Urinary bladder (tissue), 4 donors: Measurements from ENCODE around the gene SORCS2. TPM values are rescaled to one million over a fixed set of nuclear protein-coding genes. Genes with fewer than 3 reads are reported as not detected.

Source experiments
- DNase-seq: peaks from one replicate; pipeline ENCODE4 v3.0.0-alpha.2; 2015; ENCODE audit errors: extremely low spot score
- H3K27ac ChIP-seq: one replicate; pipeline ENCODE4 v1.5.1; 2013; ENCODE audit warnings: low read depth, mild to moderate bottlenecking, moderate library complexity
- H3K36me3 ChIP-seq: one replicate; pipeline ENCODE4 v1.6.1; 2013; ENCODE audit warnings: mild to moderate bottlenecking, moderate library complexity; ENCODE audit not compliant: insufficient read depth
- H3K4me1 ChIP-seq: one replicate; pipeline ENCODE4 v1.6.1; 2013; ENCODE audit warnings: mild to moderate bottlenecking, moderate library complexity; ENCODE audit not compliant: insufficient read depth
- H3K4me3 ChIP-seq: one replicate; pipeline ENCODE4 v1.5.1; 2013; ENCODE audit warnings: low read depth, low read length
- WGBS: extraction: QIAGEN DNeasy Blood & Tissue Kit; methylation state at CpG from one replicate; pipeline ENCODE4 v1.1.7; 2013; 5-methylcytosine and 5-hydroxymethylcytosine counted together
- polyA plus RNA-seq: library from polyadenylated mRNA; stranded (reverse); fragments of 200-250 nt; gene quantifications from one replicate; pipeline ENCODE4 v1.2.3, GENCODE V29; 2013
- total RNA-seq: library from RNA; depleted of rRNA; stranded (reverse); fragments of >200 nt; gene quantifications from one replicate; pipeline ENCODE4 v1.2.3, GENCODE V29; 2014
- donor health status: healthy with polysubstance abuse.
- donor health status: healthy.

The SORCS2 gene
- total and polyA plus RNA-seq, 2 donors: 5.3 to 10.8 TPM

- H3K27ac ChIP-seq: no peak overlapping the region
- DNase-seq: no peak
- no peaks in the 10 kb centered on the region for H3K4me1 ChIP-seq
- no peak overlapping the region for H3K4me3 ChIP-seq
- WGBS: 81% methylated on average over 24 of the region's 24 CpGs
- H3K36me3 ChIP-seq: peaks cover 3% of the 10 kb centered on the region
These were observed 586.4 kb downstream of the SORCS2 start for GRCh38 chr4:7778510-7779431.

GRCh38 chr4:7779432-7779768, 587.1 kb downstream of the SORCS2 start:
- no peak overlapping the region for H3K4me3 ChIP-seq
- H3K4me1 ChIP-seq: no peaks in the 10 kb centered on the region
- 60% methylated on average over 5 of the region's 5 CpGs for WGBS
- H3K36me3 ChIP-seq: peaks cover 3% of the 10 kb centered on the region
- H3K27ac ChIP-seq: no peak overlapping the region
- no peak for DNase-seq

- WGBS: 66% methylated on average over 5 of the region's 5 CpGs
- H3K36me3 ChIP-seq: peaks cover 2% of the 10 kb centered on the region
- no peak overlapping the region for H3K27ac ChIP-seq
- DNase-seq: no peak
- H3K4me3 ChIP-seq: no peak overlapping the region
- H3K4me1 ChIP-seq: no peaks in the 10 kb centered on the region
These were observed 588.5 kb downstream of the SORCS2 start for GRCh38 chr4:7780751-7781348.

GRCh38 chr4:7781366-7781765, 589.0 kb downstream of the SORCS2 start:
- H3K4me1 ChIP-seq: no peaks in the 10 kb centered on the region
- WGBS: 68% methylated on average over 13 of the region's 13 CpGs
- DNase-seq: no peak
- H3K4me3 ChIP-seq: no peak overlapping the region
- H3K27ac ChIP-seq: no peak overlapping the region
- peaks cover 2% of the 10 kb centered on the region for H3K36me3 ChIP-seq

- Histone ChIP-seq H3K27ac (no peak overlapping the region), H3K4me3 (no peak overlapping the region), H3K4me1 (no peaks in the 10 kb centered on the region), H3K36me3 (peaks cover 2% of the 10 kb centered on the region)
- no peak for DNase-seq
- 77% methylated on average over 17 of the region's 17 CpGs for WGBS
These were observed 589.7 kb downstream of the SORCS2 start for GRCh38 chr4:7781993-7782392.

- peaks cover 2% of the 10 kb centered on the region for H3K36me3 ChIP-seq
- no peak overlapping the region for H3K4me3 ChIP-seq
- WGBS: 32% methylated on average over 8 of the region's 8 CpGs
- H3K4me1 ChIP-seq: no peaks in the 10 kb centered on the region
- no peak for DNase-seq
- no peak overlapping the region for H3K27ac ChIP-seq
These were observed 590.4 kb downstream of the SORCS2 start for GRCh38 chr4:7782783-7783182.

GRCh38 chr4:7783541-7783940, 591.2 kb downstream of the SORCS2 start:
- WGBS: 87% methylated on average over 8 of the region's 8 CpGs
- no peak overlapping the region for H3K27ac ChIP-seq

GRCh38 chr4:7784131-7784870, 592.0 kb downstream of the SORCS2 start:
- 94% methylated on average over 14 of the region's 14 CpGs for WGBS
- H3K4me1 ChIP-seq: no peaks in the 10 kb centered on the region
- H3K36me3 ChIP-seq: peaks cover 2% of the 10 kb centered on the region
- no peak overlapping the region for H3K27ac ChIP-seq
- H3K4me3 ChIP-seq: no peak overlapping the region
- DNase-seq: no peak

More at GRCh38 chr4:7783541-7783940, 591.2 kb downstream of the SORCS2 start:
- Histone ChIP-seq H3K4me1 (no peaks in the 10 kb centered on the region), H3K36me3 (peaks cover 2% of the 10 kb centered on the region), H3K4me3 (no peak overlapping the region)
- DNase-seq: no peak

- no peak overlapping the region for H3K27ac ChIP-seq
- WGBS: 80% methylated on average over 11 of the region's 11 CpGs
- H3K4me1 ChIP-seq: no peaks in the 10 kb centered on the region
- no peak overlapping the region for H3K4me3 ChIP-seq
- no peak for DNase-seq
- H3K36me3 ChIP-seq: peaks cover 2% of the 10 kb centered on the region
These were observed 592.7 kb downstream of the SORCS2 start for GRCh38 chr4:7785017-7785416.

- DNase-seq: no peak
- WGBS: 95% methylated on average over 10 of the region's 10 CpGs
These were observed 593.7 kb downstream of the SORCS2 start for GRCh38 chr4:7786040-7786439.

GRCh38 chr4:7786517-7786916, 594.2 kb downstream of the SORCS2 start:
- no peaks in the 10 kb centered on the region for H3K4me1 ChIP-seq
- no peak overlapping the region for H3K4me3 ChIP-seq
- H3K36me3 ChIP-seq: peaks cover 2% of the 10 kb centered on the region
- no peak overlapping the region for H3K27ac ChIP-seq
- DNase-seq: no peak
- 94% methylated on average over 10 of the region's 10 CpGs for WGBS

More at GRCh38 chr4:7786040-7786439, 593.7 kb downstream of the SORCS2 start:
- peaks cover 2% of the 10 kb centered on the region for H3K36me3 ChIP-seq
- H3K4me3 ChIP-seq: no peak overlapping the region
- no peaks in the 10 kb centered on the region for H3K4me1 ChIP-seq
- no peak overlapping the region for H3K27ac ChIP-seq

- Histone ChIP-seq H3K36me3 (peaks cover 2% of the 10 kb centered on the region), H3K4me3 (no peak overlapping the region), H3K4me1 (no peaks in the 10 kb centered on the region), H3K27ac (no peak overlapping the region)
- WGBS: 94% methylated on average over 15 of the region's 15 CpGs
- no peak for DNase-seq
These were observed 594.7 kb downstream of the SORCS2 start for GRCh38 chr4:7787067-7787466.

GRCh38 chr4:7787681-7788141, 595.4 kb downstream of the SORCS2 start:
- no peak overlapping the region for H3K4me3 ChIP-seq
- DNase-seq: no peak
- no peak overlapping the region for H3K27ac ChIP-seq
- WGBS: 95% methylated on average over 30 of the region's 30 CpGs
- H3K4me1 ChIP-seq: no peaks in the 10 kb centered on the region
- peaks cover 2% of the 10 kb centered on the region for H3K36me3 ChIP-seq
